GM21717 (cell line): Measurements from ENCODE around the gene IFFO2.
"Not testable (repeated sequence)": the region's sequence is repeated elsewhere in the genome, so short reads cannot be mapped to it uniquely, and the experiment has no call there.

Source experiments
- ATAC-seq: cut with Tn5 transposase; IDR thresholded peaks from one replicate; pipeline ENCODE4 v1.9.1; 2021; ENCODE audit warnings: mild to moderate bottlenecking, moderate library complexity; ENCODE audit not compliant: unreplicated experiment

IFFO2 gene

GRCh38 chr1:18878538-18879214 lies 77.8 kb downstream of the IFFO2 start:
- ATAC-seq: no peak

DNA sequence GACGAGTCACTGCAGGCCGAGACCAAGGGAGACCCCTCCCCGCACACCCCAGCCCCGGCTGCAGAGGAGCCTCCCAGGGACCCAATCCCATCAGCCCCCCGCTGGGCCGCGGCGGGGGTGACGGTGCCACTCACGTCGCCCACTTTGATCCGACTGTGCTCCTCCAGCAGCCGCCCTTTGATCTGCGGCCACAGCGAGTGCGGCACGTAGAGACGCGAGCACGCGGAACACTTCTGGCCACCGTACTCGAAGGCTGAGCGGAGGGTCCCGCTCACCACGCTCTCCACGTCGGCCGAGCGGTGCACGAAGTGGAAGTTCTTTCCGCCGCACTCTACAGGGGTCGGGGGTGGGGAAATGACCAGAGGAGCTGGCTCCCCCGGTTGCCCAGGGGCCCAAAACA lies 79.2 kb downstream of the IFFO2 start:
- no peak for ATAC-seq

GRCh38 chr1:18876210-18876609 lies 80.3 kb downstream of the IFFO2 start:
- ATAC-seq: no peak

DNA sequence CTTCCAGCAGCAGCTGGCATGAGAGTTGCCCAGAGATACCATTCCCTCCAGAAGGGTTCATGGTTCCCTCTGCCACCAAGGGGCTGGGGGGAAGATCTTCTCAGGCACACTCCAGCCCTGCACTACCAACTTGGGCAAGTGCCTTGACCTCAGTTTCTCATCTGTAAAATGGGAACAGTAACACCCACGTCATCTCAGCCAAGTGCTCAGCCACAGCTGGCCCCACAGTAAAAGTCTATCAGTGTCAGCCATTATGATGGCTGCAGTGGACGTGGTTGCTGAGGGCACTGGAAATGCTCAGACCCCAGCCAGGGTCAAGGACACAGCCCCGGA lies 80.7 kb downstream of the IFFO2 start:
- no peak for ATAC-seq

GRCh38 chr1:18875107-18875795 lies 81.2 kb downstream of the IFFO2 start:
- ATAC-seq: no peak

- ATAC-seq: no peak
These were observed 81.9 kb downstream of the IFFO2 start for GRCh38 chr1:18874600-18874999.

GRCh38 chr1:18874036-18874435 lies 82.4 kb downstream of the IFFO2 start:
- ATAC-seq: no peak

GRCh38 chr1:18872071-18872611 lies 84.3 kb downstream of the IFFO2 start:
- no peak for ATAC-seq

GRCh38 chr1:18871401-18872070 lies 84.9 kb downstream of the IFFO2 start:
- ATAC-seq: no peak

GRCh38 chr1:18870957-18871356 lies 85.5 kb downstream of the IFFO2 start:
- ATAC-seq: no peak

DNA sequence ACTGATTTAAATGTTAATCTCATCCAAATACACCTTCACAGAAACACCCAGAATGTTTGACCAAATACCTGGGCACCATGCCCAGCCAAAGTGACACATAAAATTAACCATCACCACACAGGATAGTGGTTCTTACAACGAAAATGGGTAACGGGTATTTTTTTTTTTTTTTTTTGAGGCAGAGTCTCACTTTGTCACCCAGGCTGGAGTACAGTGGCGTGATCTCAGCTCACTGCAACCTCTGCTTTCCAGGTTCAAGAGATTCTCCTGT lies 85.9 kb downstream of the IFFO2 start:
- not testable (repeated sequence) for ATAC-seq

DNA sequence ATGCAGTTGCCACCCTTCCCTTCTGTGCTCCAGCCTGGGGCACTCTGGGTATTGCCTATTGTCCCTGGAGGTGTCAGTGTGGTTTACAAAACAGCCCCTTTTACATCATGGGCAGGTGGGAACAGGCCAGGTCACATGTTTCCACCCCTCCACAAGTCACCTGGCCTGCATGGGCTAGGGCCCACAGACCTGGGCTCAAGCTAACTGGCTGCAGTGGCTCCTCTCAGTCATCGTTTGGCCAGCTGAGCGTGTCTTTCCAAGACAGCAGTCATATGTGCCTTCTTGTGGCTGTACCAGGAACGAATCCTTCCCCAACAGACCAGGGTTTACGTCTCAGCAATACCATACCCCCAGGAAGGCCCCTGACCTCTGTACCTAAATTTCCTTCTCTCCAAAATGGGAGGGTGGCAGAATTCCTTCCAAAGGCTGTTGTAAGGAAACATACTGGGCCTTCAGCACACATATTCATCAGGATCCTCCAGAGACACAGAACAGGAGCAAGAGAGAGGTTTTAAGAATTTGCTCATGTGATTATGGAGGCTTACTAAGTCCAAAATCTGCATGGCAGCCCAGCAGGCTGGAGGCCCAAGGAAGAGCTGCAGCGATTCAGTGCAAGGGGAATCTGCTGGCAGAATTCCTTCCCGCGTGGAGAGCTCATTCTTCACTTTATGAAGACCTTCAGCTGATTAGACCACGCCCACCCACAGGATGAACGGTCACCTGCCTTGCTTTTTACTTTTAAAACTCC lies 86.5 kb downstream of the IFFO2 start:
- ATAC-seq: no peak

GRCh38 chr1:18868801-18869424 lies 87.6 kb downstream of the IFFO2 start:
- no peak for ATAC-seq

DNA sequence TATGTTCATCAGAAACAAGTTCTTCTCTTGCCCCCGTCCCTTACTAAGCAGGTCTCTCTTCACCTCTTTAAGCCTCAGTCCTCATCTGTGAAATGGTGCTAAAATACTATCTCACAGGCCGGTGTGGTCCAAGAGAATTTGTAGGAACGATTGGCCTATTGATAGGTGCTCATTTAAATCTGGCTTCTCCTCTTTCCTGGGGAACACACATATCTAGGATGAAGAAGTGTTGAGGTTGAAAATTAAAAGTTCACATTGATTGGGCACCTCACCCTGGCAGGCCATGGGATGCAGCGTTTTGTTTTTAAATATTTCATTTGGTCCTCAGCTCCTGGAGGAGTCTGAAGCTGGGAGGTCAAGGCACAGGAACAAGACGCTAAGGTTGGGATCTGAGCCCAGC lies 88.1 kb downstream of the IFFO2 start:
- no peak for ATAC-seq

DNA sequence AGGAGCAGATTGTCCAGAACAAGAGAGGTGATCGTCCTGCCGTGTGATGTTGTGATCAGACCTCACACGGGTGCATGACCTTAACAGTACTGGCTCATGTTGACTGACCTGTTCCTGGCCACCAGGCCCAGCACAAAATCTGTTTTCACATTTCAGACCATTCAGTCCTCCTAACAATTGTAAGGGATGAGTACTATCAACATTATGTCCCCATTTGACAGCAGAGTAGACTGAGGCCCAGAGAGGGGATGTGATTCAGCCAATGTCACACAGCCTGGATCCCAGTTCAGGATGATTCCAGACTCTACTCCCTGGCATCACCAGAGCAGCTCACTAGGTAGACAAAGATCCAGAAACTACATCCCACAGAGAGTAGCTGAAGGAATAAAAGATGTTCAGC lies 89.6 kb downstream of the IFFO2 start:
- ATAC-seq: no peak

DNA sequence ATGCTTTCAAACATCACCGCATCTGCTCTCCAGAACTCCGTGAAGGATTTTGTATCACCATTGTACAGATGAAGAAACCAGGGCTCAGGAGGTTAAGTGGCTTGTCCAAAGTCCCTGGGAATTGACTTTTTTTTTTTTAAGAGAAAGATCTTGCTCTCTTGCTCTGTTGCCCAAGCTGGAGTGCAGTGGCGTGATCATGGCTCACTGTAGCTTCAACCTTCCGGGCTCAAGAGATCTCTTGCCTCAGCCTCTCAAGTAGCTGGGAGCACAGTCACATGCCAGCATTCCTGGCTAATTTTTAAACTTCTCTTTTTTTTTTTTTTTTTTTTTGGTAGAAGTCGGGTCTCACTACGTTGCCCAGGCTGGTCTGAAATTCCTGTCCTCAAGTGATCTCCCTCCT lies 90.2 kb downstream of the IFFO2 start:
- ATAC-seq: no peak

DNA sequence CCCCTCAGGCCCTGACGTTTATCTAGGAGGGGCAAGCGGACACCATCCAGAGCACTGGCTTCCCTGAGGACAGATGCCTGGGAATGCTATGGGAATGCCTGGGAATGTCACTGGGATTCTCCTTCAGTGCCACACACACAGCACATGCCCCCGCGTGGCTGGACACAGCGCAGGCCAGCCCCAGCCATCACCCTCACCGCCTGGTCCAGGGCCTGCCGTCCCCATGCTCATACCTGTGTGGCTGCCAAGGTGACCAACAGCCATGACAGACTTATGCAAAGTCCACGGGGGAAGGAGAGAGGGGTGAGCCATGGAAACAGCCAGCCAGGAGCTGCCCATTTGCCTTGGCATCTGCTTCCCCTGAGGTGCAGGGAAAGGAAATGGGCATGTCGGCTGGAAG lies 91.3 kb downstream of the IFFO2 start:
- ATAC-seq: no peak

DNA sequence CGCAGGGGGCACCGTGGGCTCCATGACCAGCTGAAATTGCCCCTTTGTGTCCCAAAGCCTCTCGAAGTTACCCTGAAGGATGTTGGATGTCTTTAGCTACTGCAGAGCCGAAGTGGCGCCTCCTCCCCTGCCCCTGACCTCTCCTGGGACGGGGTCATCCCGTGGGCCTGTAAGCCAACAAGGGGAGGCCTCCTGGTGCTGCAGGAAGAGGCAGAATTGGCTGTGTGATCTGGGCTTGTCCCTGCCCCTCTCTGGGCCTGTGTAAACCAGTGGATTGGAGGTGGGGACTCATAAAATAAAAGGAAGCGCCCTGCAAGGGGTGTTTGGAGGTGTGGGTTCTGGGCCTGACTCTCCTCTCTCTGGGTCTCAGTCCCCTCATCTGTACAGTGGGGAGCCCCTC lies 94.9 kb downstream of the IFFO2 start:
- no peak for ATAC-seq

DNA sequence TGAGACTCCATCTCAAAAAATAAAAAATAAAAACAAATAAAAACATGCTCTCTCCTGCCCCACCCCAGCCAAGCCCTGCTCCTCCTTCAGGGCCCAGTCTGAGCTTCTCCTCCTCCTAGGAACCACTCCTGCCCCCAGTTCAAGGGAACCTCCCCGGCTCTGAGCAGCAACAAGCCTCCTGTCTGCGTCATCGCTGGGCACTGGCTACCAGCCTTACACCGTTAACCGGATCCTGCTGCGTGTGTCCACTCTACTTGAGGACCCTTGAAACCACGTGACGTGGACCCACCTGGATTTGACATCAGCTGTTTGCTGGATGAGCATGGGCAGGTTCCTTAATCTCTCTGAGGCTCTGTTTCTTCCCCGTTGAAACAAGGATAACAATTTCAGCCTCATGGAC lies 95.4 kb downstream of the IFFO2 start:
- no peak for ATAC-seq

DNA sequence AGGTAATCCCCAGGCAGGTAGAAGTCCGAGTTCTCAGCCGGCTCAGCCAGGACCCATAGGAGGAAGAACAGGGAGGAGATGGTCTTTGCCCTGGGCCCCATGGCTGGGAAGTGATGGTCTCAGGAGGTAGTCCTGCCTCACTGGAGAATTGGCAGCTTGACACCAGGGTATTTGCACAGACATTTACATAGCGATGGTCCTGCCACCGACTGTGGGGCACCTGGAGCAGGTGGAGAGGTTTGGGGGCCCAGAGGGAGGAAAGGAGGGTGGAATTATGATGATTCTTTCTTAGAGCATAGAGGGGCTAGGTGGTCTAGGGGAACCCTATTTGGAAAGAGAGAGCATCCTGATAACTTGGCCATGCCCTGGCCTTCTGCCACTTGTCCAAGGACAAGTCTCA lies 96.9 kb downstream of the IFFO2 start, which contains the start of gene TAS1R2:
Gene TAS1R2, minus strand, starts transcription at position 101 of the 400 bp plus-strand sequence. Its CDS starts 0 bp downstream, at position 101.
- no peak for ATAC-seq

DNA sequence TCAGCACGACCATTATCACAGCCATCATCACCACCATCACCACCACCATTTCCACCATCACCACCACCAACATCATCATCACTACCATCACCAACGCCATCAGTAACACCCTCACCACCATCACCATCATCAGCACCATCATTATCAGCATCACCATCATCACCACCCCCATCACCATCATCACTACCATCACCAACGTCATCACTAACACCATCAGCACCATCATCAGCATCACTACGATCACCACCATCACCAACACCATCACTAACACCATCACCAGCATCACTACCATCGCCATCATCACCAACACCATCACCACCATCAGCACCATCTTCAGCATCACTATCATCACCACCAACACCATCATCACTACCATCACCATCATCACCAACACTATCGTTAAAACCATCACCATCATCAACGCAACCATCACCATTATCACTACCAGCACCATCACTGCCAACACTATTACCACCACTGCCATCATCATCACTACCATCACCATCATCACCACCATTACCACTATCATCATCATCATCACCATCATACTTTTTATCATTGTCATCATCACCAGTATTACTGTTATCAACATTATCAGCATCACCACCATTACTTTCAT lies 98.3 kb downstream of the IFFO2 start:
- no peak for ATAC-seq
